ENCODE measurements around the gene SCYL1.

DNA sequence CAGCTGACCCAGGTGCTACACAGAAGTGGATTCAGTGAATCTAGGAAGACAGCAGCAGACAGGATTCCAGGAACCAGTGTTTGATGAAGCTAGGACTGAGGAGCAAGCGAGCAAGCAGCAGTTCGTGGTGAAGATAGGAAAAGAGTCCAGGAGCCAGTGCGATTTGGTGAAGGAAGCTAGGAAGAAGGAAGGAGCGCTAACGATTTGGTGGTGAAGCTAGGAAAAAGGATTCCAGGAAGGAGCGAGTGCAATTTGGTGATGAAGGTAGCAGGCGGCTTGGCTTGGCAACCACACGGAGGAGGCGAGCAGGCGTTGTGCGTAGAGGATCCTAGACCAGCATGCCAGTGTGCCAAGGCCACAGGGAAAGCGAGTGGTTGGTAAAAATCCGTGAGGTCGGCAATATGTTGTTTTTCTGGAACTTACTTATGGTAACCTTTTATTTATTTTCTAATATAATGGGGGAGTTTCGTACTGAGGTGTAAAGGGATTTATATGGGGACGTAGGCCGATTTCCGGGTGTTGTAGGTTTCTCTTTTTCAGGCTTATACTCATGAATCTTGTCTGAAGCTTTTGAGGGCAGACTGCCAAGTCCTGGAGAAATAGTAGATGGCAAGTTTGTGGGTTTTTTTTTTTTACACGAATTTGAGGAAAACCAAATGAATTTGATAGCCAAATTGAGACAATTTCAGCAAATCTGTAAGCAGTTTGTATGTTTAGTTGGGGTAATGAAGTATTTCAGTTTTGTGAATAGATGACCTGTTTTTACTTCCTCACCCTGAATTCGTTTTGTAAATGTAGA is 24.3 kb upstream of the SCYL1 start:
- TF ChIP-seq, protein P1, sequence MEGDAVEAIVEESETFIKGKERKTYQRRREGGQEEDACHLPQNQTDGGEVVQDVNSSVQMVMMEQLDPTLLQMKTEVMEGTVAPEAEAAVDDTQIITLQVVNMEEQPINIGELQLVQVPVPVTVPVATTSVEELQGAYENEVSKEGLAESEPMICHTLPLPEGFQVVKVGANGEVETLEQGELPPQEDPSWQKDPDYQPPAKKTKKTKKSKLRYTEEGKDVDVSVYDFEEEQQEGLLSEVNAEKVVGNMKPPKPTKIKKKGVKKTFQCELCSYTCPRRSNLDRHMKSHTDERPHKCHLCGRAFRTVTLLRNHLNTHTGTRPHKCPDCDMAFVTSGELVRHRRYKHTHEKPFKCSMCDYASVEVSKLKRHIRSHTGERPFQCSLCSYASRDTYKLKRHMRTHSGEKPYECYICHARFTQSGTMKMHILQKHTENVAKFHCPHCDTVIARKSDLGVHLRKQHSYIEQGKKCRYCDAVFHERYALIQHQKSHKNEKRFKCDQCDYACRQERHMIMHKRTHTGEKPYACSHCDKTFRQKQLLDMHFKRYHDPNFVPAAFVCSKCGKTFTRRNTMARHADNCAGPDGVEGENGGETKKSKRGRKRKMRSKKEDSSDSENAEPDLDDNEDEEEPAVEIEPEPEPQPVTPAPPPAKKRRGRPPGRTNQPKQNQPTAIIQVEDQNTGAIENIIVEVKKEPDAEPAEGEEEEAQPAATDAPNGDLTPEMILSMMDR (IDR thresholded peaks at IDR 0.05), result no peak
- peak in 2 of 3 donors; percentile 80 to 85 for TF ChIP-seq POLR2A (IDR thresholded peaks at IDR 0.05)

Measured in body of pancreas (tissue), 4 donors.